Glutamatergic neuron (in vitro differentiated cells): ENCODE data around the gene TTI1. TPM values are rescaled to one million over a fixed set of nuclear protein-coding genes. Genes with fewer than 3 reads are reported as not detected.

Experiments
- DNase-seq: peaks from one replicate; pipeline ENCODE4 v3.0.0; 2022
- H3K27ac Mint-ChIP-seq: one replicate; pipeline ENCODE4 v1.8.0; 2020; ENCODE audit warnings: mild to moderate bottlenecking, mixed read lengths, inconsistent platforms; ENCODE audit not compliant: unreplicated experiment
- H3K27me3 Mint-ChIP-seq: one replicate; pipeline ENCODE4 v1.8.0; 2020; ENCODE audit warnings: mild to moderate bottlenecking, moderate library complexity, mixed read lengths, inconsistent platforms; ENCODE audit not compliant: unreplicated experiment
- H3K36me3 Mint-ChIP-seq: one replicate; pipeline ENCODE4 v1.8.0; 2020; ENCODE audit warnings: mild to moderate bottlenecking, mixed read lengths, inconsistent platforms; ENCODE audit not compliant: unreplicated experiment
- H3K4me1 Mint-ChIP-seq: one replicate; pipeline ENCODE4 v1.8.0; 2020; ENCODE audit warnings: mild to moderate bottlenecking, low read depth, mixed read lengths, inconsistent platforms; ENCODE audit not compliant: unreplicated experiment
- H3K4me3 Mint-ChIP-seq: one replicate; pipeline ENCODE4 v1.8.0; 2020; ENCODE audit warnings: mild to moderate bottlenecking, mixed read lengths, inconsistent platforms; ENCODE audit not compliant: unreplicated experiment
- H3K9me3 Mint-ChIP-seq: one replicate; pipeline ENCODE4 v1.8.0; 2020; ENCODE audit warnings: mild to moderate bottlenecking, moderate library complexity, mixed read lengths, inconsistent platforms; ENCODE audit not compliant: unreplicated experiment
- CTCF ChIP-seq: fragments of 200-600 bp; sonication (generic); IDR thresholded peaks from one replicate; pipeline ENCODE4 v1.5.0; 2021; ENCODE audit not compliant: partially characterized antibody, unreplicated experiment
- total RNA-seq: library from RNA; stranded (reverse); fragmentation: NEBNext Ultra II Directional; extraction: Animal tissue kit (Norgen Biotek cat#: 25700); gene quantifications from one replicate; pipeline ENCODE4 v1.2.1, GENCODE V29; 2021; ENCODE audit not compliant: unreplicated experiment

Gene TTI1
- total RNA-seq, 1 donor from 2014 or later: 22.9 TPM

GRCh38 chr20:38024496-38024895 lies 8.8 kb downstream of the TTI1 start:
- DNase-seq: no peak
- Mint-ChIP-seq H3K4me3 (no peak overlapping the region), H3K27ac (no peak overlapping the region), H3K27me3 (peaks cover 4% of the 10 kb centered on the region), H3K4me1 (no peaks in the 10 kb centered on the region), H3K36me3 (no peaks in the 10 kb centered on the region), H3K9me3 (no peaks in the 10 kb centered on the region)
- TF ChIP-seq CTCF: no peak

- H3K4me3 Mint-ChIP-seq: no peak overlapping the region
- H3K27me3 Mint-ChIP-seq: peaks cover 4% of the 10 kb centered on the region
- H3K27ac Mint-ChIP-seq: no peak overlapping the region
- H3K36me3 Mint-ChIP-seq: peaks cover 2% of the 10 kb centered on the region
- TF ChIP-seq CTCF: no peak
- no peak for DNase-seq
- no peaks in the 10 kb centered on the region for H3K4me1 Mint-ChIP-seq
- H3K9me3 Mint-ChIP-seq: no peaks in the 10 kb centered on the region
These were observed 9.9 kb downstream of the TTI1 start for GRCh38 chr20:38023181-38024001.

- H3K4me1 Mint-ChIP-seq: no peaks in the 10 kb centered on the region
- H3K36me3 Mint-ChIP-seq: peaks cover 12% of the 10 kb centered on the region
- no peak overlapping the region for H3K27ac Mint-ChIP-seq
- no peaks in the 10 kb centered on the region for H3K27me3 Mint-ChIP-seq
- DNase-seq: no peak
- H3K4me3 Mint-ChIP-seq: no peak overlapping the region
- H3K9me3 Mint-ChIP-seq: no peaks in the 10 kb centered on the region
- no peak for TF ChIP-seq CTCF
These were observed 12.0 kb downstream of the TTI1 start for GRCh38 chr20:38021087-38021772.

GRCh38 chr20:38018385-38018784 lies 14.9 kb downstream of the TTI1 start:
- no peak overlapping the region for H3K27ac Mint-ChIP-seq
- H3K4me1 Mint-ChIP-seq: no peaks in the 10 kb centered on the region
- H3K4me3 Mint-ChIP-seq: no peak overlapping the region
- no peaks in the 10 kb centered on the region for H3K27me3 Mint-ChIP-seq
- H3K36me3 Mint-ChIP-seq: peaks cover 12% of the 10 kb centered on the region
- TF ChIP-seq CTCF: no peak
- peaks cover 2% of the 10 kb centered on the region for H3K9me3 Mint-ChIP-seq
- no peak for DNase-seq

GRCh38 chr20:38017959-38018358 lies 15.3 kb downstream of the TTI1 start:
- no peak overlapping the region for H3K4me3 Mint-ChIP-seq
- DNase-seq: no peak
- peaks cover 2% of the 10 kb centered on the region for H3K9me3 Mint-ChIP-seq
- peaks cover 12% of the 10 kb centered on the region for H3K36me3 Mint-ChIP-seq
- no peak for TF ChIP-seq CTCF
- no peaks in the 10 kb centered on the region for H3K27me3 Mint-ChIP-seq
- H3K4me1 Mint-ChIP-seq: no peaks in the 10 kb centered on the region
- no peak overlapping the region for H3K27ac Mint-ChIP-seq
